OCI-LY7 (cell line): ENCODE measurements around the gene SNPH. TPM values are rescaled to one million over a fixed set of nuclear protein-coding genes. Genes with fewer than 3 reads are reported as not detected.

ENCODE experiments used
- BruUV-seq: library from RNA; stranded (reverse); fragments of 400-500 nt; replicated peaks from 2 replicates; lab custom pipeline; 2021; lab: Mats Ljungman, UMichigan
- CTCF ChIA-PET: fragments of 300-600 bp; sonication (Branson Sonifier 250); formaldehyde crosslinking; loops from one replicate; lab custom pipeline; 2022; ENCODE audit warnings: antibody characterized with exemption; ENCODE audit not compliant: unreplicated experiment; lab: Charles Lee
- POLR2A ChIA-PET: fragments of 300-600 bp; sonication (Branson Sonifier 250); formaldehyde crosslinking; loops from one replicate; lab custom pipeline; 2022; ENCODE audit warnings: antibody characterized with exemption; lab: Charles Lee
- DNase-seq: peaks from one replicate; pipeline ENCODE4 v3.0.0-alpha.2; 2015; ENCODE audit warnings: low spot score
- H2AFZ ChIP-seq: fragments of 200-600 bp; sonication (generic), shearing (Covaris generic); 2 replicates; pipeline ENCODE4 v1.6.1; 2014; ENCODE audit warnings: mild to moderate bottlenecking, antibody characterized with exemption, low read length, moderate library complexity
- H3K27ac ChIP-seq: fragments of 200-600 bp; sonication (generic); 2 replicates; pipeline ENCODE4 v1.5.1; 2014; ENCODE audit warnings: mixed run types, low read depth, mild to moderate bottlenecking, moderate library complexity, low read length, inconsistent platforms; ENCODE audit not compliant: poor library complexity, severe bottlenecking
- H3K36me3 ChIP-seq: fragments of 200-600 bp; sonication (generic); 2 replicates; pipeline ENCODE4 v1.6.1; 2014; ENCODE audit warnings: mild to moderate bottlenecking, antibody characterized with exemption, low read length, moderate library complexity, mixed read lengths; ENCODE audit not compliant: insufficient read depth
- H3K4me1 ChIP-seq: fragments of 200-600 bp; sonication (generic); 2 replicates; pipeline ENCODE4 v1.5.1; 2014; ENCODE audit warnings: mild to moderate bottlenecking, low read length; ENCODE audit not compliant: insufficient read depth, poor library complexity, severe bottlenecking
- H3K4me2 ChIP-seq: fragments of 200-600 bp; sonication (generic); 2 replicates; pipeline ENCODE4 v1.6.1; 2014; ENCODE audit warnings: mild to moderate bottlenecking, low read length
- H3K4me3 ChIP-seq: fragments of 200-600 bp; sonication (generic); 2 replicates; pipeline ENCODE4 v1.5.1; 2014; ENCODE audit warnings: mild to moderate bottlenecking, low read depth, low read length; ENCODE audit not compliant: poor library complexity, severe bottlenecking
- H3K79me2 ChIP-seq: fragments of 200-600 bp; sonication (generic); 2 replicates; pipeline ENCODE4 v1.6.1; 2016; ENCODE audit warnings: low read depth, mild to moderate bottlenecking, low read length, moderate library complexity, mixed read lengths; ENCODE audit not compliant: insufficient read depth
- H3K9me2 ChIP-seq: fragments of 200-600 bp; sonication (generic); 2 replicates; pipeline ENCODE4 v1.6.1; 2016; ENCODE audit warnings: mild to moderate bottlenecking, low read length, mixed read lengths; ENCODE audit not compliant: insufficient read depth
- H3K9me3 ChIP-seq: fragments of 200-600 bp; sonication (generic); 2 replicates; pipeline ENCODE4 v1.6.1; 2014; ENCODE audit warnings: mild to moderate bottlenecking, mixed run types, low read length, mixed read lengths
- H4K20me1 ChIP-seq: fragments of 200-600 bp; sonication (generic); 2 replicates; pipeline ENCODE4 v1.6.1; 2014; ENCODE audit warnings: mild to moderate bottlenecking, antibody characterized with exemption, low read length, moderate library complexity, mixed read lengths; ENCODE audit not compliant: insufficient read depth
- EZH2phosphoT487 ChIP-seq: fragments of 200-600 bp; sonication (generic); IDR thresholded peaks from 2 replicates; pipeline ENCODE4 v1.6.1; 2018; ENCODE audit warnings: low read depth, borderline replicate concordance, mild to moderate bottlenecking, mixed run types, antibody characterized with exemption, low read length, moderate library complexity, mixed read lengths
- intact Hi-C: fragments of 100-400 bp; cut with micrococcal nuclease; formaldehyde crosslinking; loops from one replicate; pipeline ENCODE4 v1.10.0; 2022; ENCODE audit not compliant: unreplicated experiment
- total RNA-seq, 2 experiments: library from RNA; depleted of rRNA in 1 of 2; stranded (reverse); fragments of >200 nt in 1 of 2; shearing (Covaris generic) in 1 of 2; gene quantifications; 2 replicates each; pipeline ENCODE4 v1.2.3, GENCODE V29; 2014 to 2022
- TF ChIP-seq, protein P1 (sequence below): fragments of 200-600 bp; sonication (generic); conservative IDR thresholded peaks from 2 replicates; pipeline ENCODE4 v1.5.1; 2014; ENCODE audit warnings: mild to moderate bottlenecking, antibody characterized with exemption, low read length, moderate library complexity, mixed read lengths

The SNPH gene
- total RNA-seq, 2 experiments from 2014 or later = not detected

DNA sequence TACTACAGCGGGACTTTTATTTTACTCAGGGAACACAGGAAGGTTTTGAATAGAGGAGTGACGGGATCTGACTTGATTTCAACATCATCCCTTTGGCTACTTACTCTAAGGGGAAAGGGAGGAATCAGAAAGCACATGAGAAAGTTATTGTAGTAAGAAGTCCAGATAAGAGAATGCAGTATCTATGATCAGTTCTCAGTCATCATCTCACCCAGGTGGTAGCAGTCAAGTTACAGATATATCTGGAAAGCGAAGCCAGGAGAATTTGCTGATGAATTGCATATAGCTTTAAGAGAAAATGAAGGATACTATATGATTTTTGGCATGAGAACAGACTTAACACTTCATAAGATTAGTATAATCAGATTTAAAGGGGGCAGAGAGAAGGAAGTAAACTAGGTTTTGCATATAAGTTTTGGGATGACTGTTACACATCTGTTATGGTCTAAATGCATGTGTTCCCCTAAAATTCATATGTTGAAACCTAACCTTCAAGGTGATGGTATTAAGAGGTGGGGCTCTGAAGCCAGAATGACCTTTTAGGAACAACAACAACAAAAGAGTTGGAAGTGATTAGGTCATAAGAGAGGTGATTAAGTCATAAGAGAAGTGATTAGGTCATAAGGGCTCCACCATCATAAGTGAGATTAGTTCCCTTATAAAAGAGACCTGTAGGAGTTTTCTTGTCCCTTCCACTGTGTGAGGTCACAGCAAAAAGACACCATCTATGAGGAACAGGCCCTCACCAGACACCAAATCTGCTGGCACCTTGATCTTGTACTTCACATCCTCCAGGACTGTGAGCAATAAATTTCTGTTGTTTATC, 33.6 kb upstream of the SNPH start:
- Histone ChIP-seq H3K4me1 (no peaks in the 10 kb centered on the region), H3K4me2 (no peak overlapping the region), H3K79me2 (no peaks in the 10 kb centered on the region), H3K27ac (no peak overlapping the region), H3K9me3 (no peaks in the 10 kb centered on the region), H3K36me3 (no peaks in the 10 kb centered on the region), H3K4me3 (no peak overlapping the region), H4K20me1 (no peaks in the 10 kb centered on the region), H3K9me2 (no peaks in the 10 kb centered on the region), H2AFZ (no peak overlapping the region)
- no TSS peak for BruUV-seq
- TF ChIP-seq EZH2phosphoT487 = no peak
- TF ChIP-seq, protein P1, sequence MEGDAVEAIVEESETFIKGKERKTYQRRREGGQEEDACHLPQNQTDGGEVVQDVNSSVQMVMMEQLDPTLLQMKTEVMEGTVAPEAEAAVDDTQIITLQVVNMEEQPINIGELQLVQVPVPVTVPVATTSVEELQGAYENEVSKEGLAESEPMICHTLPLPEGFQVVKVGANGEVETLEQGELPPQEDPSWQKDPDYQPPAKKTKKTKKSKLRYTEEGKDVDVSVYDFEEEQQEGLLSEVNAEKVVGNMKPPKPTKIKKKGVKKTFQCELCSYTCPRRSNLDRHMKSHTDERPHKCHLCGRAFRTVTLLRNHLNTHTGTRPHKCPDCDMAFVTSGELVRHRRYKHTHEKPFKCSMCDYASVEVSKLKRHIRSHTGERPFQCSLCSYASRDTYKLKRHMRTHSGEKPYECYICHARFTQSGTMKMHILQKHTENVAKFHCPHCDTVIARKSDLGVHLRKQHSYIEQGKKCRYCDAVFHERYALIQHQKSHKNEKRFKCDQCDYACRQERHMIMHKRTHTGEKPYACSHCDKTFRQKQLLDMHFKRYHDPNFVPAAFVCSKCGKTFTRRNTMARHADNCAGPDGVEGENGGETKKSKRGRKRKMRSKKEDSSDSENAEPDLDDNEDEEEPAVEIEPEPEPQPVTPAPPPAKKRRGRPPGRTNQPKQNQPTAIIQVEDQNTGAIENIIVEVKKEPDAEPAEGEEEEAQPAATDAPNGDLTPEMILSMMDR = no peak
- POLR2A ChIA-PET = no interaction called here
- intact Hi-C loops = no loop called here
- CTCF ChIA-PET = no interaction called here
- no peak for DNase-seq

DNA sequence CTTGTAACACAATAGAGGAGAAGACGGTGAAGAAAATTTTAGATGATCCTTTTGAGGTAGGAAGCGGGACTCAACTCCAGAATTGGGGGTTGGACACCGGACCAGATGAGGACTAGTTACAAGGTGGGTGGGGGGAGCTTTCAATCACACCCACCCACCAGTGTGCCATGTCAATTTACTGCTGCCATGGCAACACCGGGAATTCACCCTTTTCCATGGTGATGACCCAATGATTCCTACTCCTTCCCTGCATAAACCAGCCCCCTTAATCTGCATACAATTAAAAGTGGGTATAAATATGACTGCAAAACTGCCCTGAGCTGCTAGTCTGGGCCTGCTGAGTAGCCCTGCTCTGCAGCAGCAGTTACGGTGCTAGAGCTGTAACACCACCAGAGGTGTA, 25.5 kb upstream of the SNPH start:
- Histone ChIP-seq H4K20me1 (no peaks in the 10 kb centered on the region), H2AFZ (no peak overlapping the region), H3K4me2 (no peak overlapping the region), H3K4me3 (no peak overlapping the region), H3K36me3 (no peaks in the 10 kb centered on the region), H3K9me3 (no peaks in the 10 kb centered on the region), H3K79me2 (no peaks in the 10 kb centered on the region), H3K9me2 (no peaks in the 10 kb centered on the region), H3K27ac (no peak overlapping the region), H3K4me1 (no peaks in the 10 kb centered on the region)
- TF ChIP-seq, protein P1 = no peak
- no peak for TF ChIP-seq EZH2phosphoT487
- no peak for DNase-seq
- BruUV-seq = no TSS peak
- ChIA-PET POLR2A (interaction anchor here (1.0 kb wide), 1 partner anchor 8 kb away, joined by 4 read pairs; no protein-coding TSS in a partner anchor), CTCF (no interaction called here)
- intact Hi-C loops = no loop called here

GRCh38 chr20:1241456-1241855, 24.6 kb upstream of the SNPH start:
- H3K4me2 ChIP-seq = no peak overlapping the region
- no peaks in the 10 kb centered on the region for H3K9me2 ChIP-seq
- no peaks in the 10 kb centered on the region for H3K36me3 ChIP-seq
- H3K27ac ChIP-seq = no peak overlapping the region
- CTCF ChIA-PET = no interaction called here
- POLR2A ChIA-PET = interaction anchor here (1.2 kb wide), 1 partner anchor 13 kb away, joined by 5 read pairs; no protein-coding TSS in a partner anchor
- no peak overlapping the region for H2AFZ ChIP-seq
- no peak overlapping the region for H3K4me3 ChIP-seq
- no peaks in the 10 kb centered on the region for H3K79me2 ChIP-seq
- intact Hi-C loops = no loop called here
- BruUV-seq = no TSS peak
- H4K20me1 ChIP-seq = no peaks in the 10 kb centered on the region
- no peaks in the 10 kb centered on the region for H3K4me1 ChIP-seq
- DNase-seq = no peak
- no peaks in the 10 kb centered on the region for H3K9me3 ChIP-seq
- no peak for TF ChIP-seq EZH2phosphoT487
- TF ChIP-seq, protein P1 = no peak
